GM19193 (cell line): ENCODE measurements around the gene ATXN7L3B.

Experiments used
- POLR2A ChIP-seq: IDR thresholded peaks from 4 replicates; pipeline ENCODE4 v1.6.1; 2011; ENCODE audit not compliant: insufficient read depth, insufficient read length; ENCODE audit errors: extremely low read depth

Gene ATXN7L3B

GRCh38 chr12:74539765-74540526, 2.3 kb downstream of the ATXN7L3B start:
- no peak for TF ChIP-seq POLR2A

- TF ChIP-seq POLR2A, result no peak
Observed at GRCh38 chr12:74541074-74541473, 3.4 kb downstream of the ATXN7L3B start.

GRCh38 chr12:74547249-74547648, 9.6 kb downstream of the ATXN7L3B start:
- TF ChIP-seq POLR2A, result no peak

GRCh38 chr12:74551291-74551690, 13.7 kb downstream of the ATXN7L3B start:
- TF ChIP-seq POLR2A, result no peak

GRCh38 chr12:74552201-74552600, 14.6 kb downstream of the ATXN7L3B start:
- TF ChIP-seq POLR2A, result no peak

- no peak for TF ChIP-seq POLR2A
Observed at GRCh38 chr12:74559728-74560127, 22.1 kb downstream of the ATXN7L3B start.

- TF ChIP-seq POLR2A, result no peak
Observed at GRCh38 chr12:74563927-74564326, 26.3 kb downstream of the ATXN7L3B start.

GRCh38 chr12:74578486-74578885, 40.9 kb downstream of the ATXN7L3B start:
- TF ChIP-seq POLR2A, result no peak

GRCh38 chr12:74579446-74579845, 41.8 kb downstream of the ATXN7L3B start:
- TF ChIP-seq POLR2A, result no peak

GRCh38 chr12:74579981-74580380, 42.3 kb downstream of the ATXN7L3B start:
- no peak for TF ChIP-seq POLR2A

- no peak for TF ChIP-seq POLR2A
Observed at GRCh38 chr12:74581439-74581838, 43.8 kb downstream of the ATXN7L3B start.

GRCh38 chr12:74584483-74585062, 46.9 kb downstream of the ATXN7L3B start:
- no peak for TF ChIP-seq POLR2A

- no peak for TF ChIP-seq POLR2A
Observed at GRCh38 chr12:74586251-74586650, 48.6 kb downstream of the ATXN7L3B start.
